Measurements from ENCODE around the gene BNIP3.

- TF ChIP-seq CTCF (IDR thresholded peaks at IDR 0.05) = no peak
- TF ChIP-seq POLR2A (IDR thresholded peaks at IDR 0.05) = no peak
These were observed 5.9 kb downstream of the BNIP3 start for GRCh38 chr10:131975796-131976195.

Data from uterus (tissue), 2 donors.